A549 (cell line): Measurements from ENCODE around the gene PRRT3. TPM values are rescaled to one million over a fixed set of nuclear protein-coding genes. Genes with fewer than 3 reads are reported as not detected.
A peak's percentile ranks its signal among the peaks of the same experiment; 100 is the strongest.

Experiments
- ATAC-seq, 2 experiments: fragments of 200-7000 bp in 1 of 2; fragments of >200 bp in 1 of 2; cut with Nextera tagmentation in 1 of 2; cut with Tn5 transposase in 1 of 2; 3 replicates each; pipeline versions ENCODE4 v1.8.0 to v1.9.1; 2018 to 2020; ENCODE audit warnings: mild to moderate bottlenecking in 1 of 2, moderate library complexity in 1 of 2
- CTCF ChIA-PET: fragments of 300-600 bp; sonication (Branson Sonifier 250); formaldehyde crosslinking; extraction: SDS; loops from one replicate; lab custom pipeline; 2021; ENCODE audit warnings: antibody characterized with exemption, inconsistent platforms; lab: Yijun Ruan, JAX
- POLR2A ChIA-PET: fragments of 350-600 bp; formaldehyde crosslinking; extraction: SDS; loops from one replicate; lab custom pipeline; 2021; ENCODE audit warnings: antibody characterized with exemption, inconsistent platforms; lab: Yijun Ruan, JAX
- DNase-seq, 2 experiments: peaks; one replicate each; pipeline versions ENCODE4 v3.0.0 to v3.0.0-alpha.2; 2011 to 2016; ENCODE audit warnings: low read depth in 1 of 2, low spot score in 1 of 2
- FAIRE-seq: peaks from 2 replicates; lab custom pipeline; 2011; peaks lifted over from hg19 to GRCh38; lab: Jason Lieb, UNC
- H3K27ac ChIP-seq, 2 experiments: fragments of >200 bp; sonication (Bioruptor Twin); formaldehyde crosslinking; 3 replicates each; pipeline ENCODE4 v1.5.1; 2016 to 2017
- H3K4me1 ChIP-seq: fragments of >200 bp; sonication (Bioruptor Twin); formaldehyde crosslinking; 3 replicates; pipeline ENCODE4 v1.6.1; 2016
- H3K4me2 ChIP-seq: fragments of >200 bp; sonication (Bioruptor Twin); formaldehyde crosslinking; 3 replicates; pipeline ENCODE4 v1.6.1; 2016
- H3K4me3 ChIP-seq: fragments of >200 bp; sonication (Bioruptor Twin); formaldehyde crosslinking; 3 replicates; pipeline ENCODE4 v1.5.1; 2016
- H3K9me3 ChIP-seq: fragments of >200 bp; sonication (Bioruptor Twin); formaldehyde crosslinking; 3 replicates; pipeline ENCODE4 v1.6.1; 2016
- BHLHE40 ChIP-seq: IDR thresholded peaks from 2 replicates; pipeline ENCODE4 v1.6.1; 2012; ENCODE audit warnings: low read depth, low read length, inconsistent platforms
- CBX2 ChIP-seq: fragments of 200-600 bp; sonication (generic); IDR thresholded peaks from 2 replicates; pipeline ENCODE4 v1.6.1; 2016; ENCODE audit warnings: low read depth, mild to moderate bottlenecking, borderline replicate concordance
- EP300 ChIP-seq, 2 experiments: fragments of >200 bp; sonication (Bioruptor Twin); formaldehyde crosslinking; IDR thresholded peaks; 2 replicates in 1 of 2; 3 replicates in 1 of 2; pipeline ENCODE4 v1.6.1; 2016 to 2017
- HDAC2 ChIP-seq: fragments of 200-600 bp; sonication (generic); IDR thresholded peaks from 2 replicates; pipeline ENCODE4 v1.6.1; 2016
- MAZ ChIP-seq: fragments of 150-350 bp; IDR thresholded peaks from 2 replicates; pipeline ENCODE4 v1.6.1; 2014; ENCODE audit warnings: antibody characterized with exemption, low read depth, low read length, borderline replicate concordance
- PHF8 ChIP-seq: fragments of 200-600 bp; sonication (generic); IDR thresholded peaks from 2 replicates; pipeline ENCODE4 v1.6.1; 2016; ENCODE audit warnings: low read depth, mild to moderate bottlenecking, antibody characterized with exemption, moderate library complexity, borderline replicate concordance
- RAD21 ChIP-seq, 2 experiments: fragments of >200 bp in 1 of 2; sonication (Bioruptor Twin) in 1 of 2; formaldehyde crosslinking in 1 of 2; IDR thresholded peaks in 1 of 2; conservative IDR thresholded peaks in 1 of 2; 2 replicates in 1 of 2; 3 replicates in 1 of 2; pipeline ENCODE4 v1.6.1; 2012 to 2018; ENCODE audit warnings: inconsistent platforms in 1 of 2
- RARB ChIP-seq: fragments of 250-450 bp; sonication (Bioruptor Pico); IDR thresholded peaks from 2 replicates; pipeline ENCODE4 v1.8.0; 2021; ENCODE audit warnings: mild to moderate bottlenecking, moderate library complexity
- RCOR1 ChIP-seq: fragments of 150-350 bp; IDR thresholded peaks from 2 replicates; pipeline ENCODE4 v1.6.1; 2014; ENCODE audit warnings: antibody characterized with exemption, low read length, low read depth
- SREBF2 ChIP-seq: fragments of 450-650 bp; IDR thresholded peaks from 2 replicates; pipeline ENCODE4 v1.6.1; 2014; ENCODE audit warnings: mild to moderate bottlenecking, moderate library complexity
- ZSCAN20 ChIP-seq: fragments of 250-450 bp; sonication (Bioruptor Pico); IDR thresholded peaks from 2 replicates; pipeline ENCODE4 v1.8.0; 2022; ENCODE audit warnings: mild to moderate bottlenecking, moderate library complexity
- WGBS: methylation state at CpG from one replicate; pipeline ENCODE4 v1.1.6; 2017; ENCODE audit errors: missing lambda C conversion rate; 5-methylcytosine and 5-hydroxymethylcytosine counted together
- polyA plus RNA-seq, 4 experiments: library from polyadenylated mRNA; depleted of rRNA in 3 of 4; stranded (reverse); fragments of >200 nt; fragmentation: RNase III in 1 of 4; extraction: RNeasy Plus Mini Kit Qiagen cat#74134 plus additional on column Dnase treatment in 1 of 4; gene quantifications; 2 replicates in 3 of 4; 3 replicates in 1 of 4; pipeline ENCODE4 v1.2.3, GENCODE V29; 2011 to 2017
- TF ChIP-seq, protein P1 (sequence below): fragments of >200 bp; sonication (Bioruptor Twin); formaldehyde crosslinking; IDR thresholded peaks from 3 replicates; pipeline ENCODE4 v1.6.1; 2016
- TF ChIP-seq, protein P2 (sequence below): fragments of 250-450 bp; sonication (Bioruptor Pico); IDR thresholded peaks from 2 replicates; pipeline ENCODE4 v1.5.0; 2020; ENCODE audit warnings: low read depth, mild to moderate bottlenecking, moderate library complexity
- TF ChIP-seq, protein P3 (sequence below): fragments of >200 bp; sonication (Bioruptor Twin); formaldehyde crosslinking; IDR thresholded peaks from 3 replicates; pipeline ENCODE4 v1.5.1; 2016
- TF ChIP-seq, protein P4 (sequence below): IDR thresholded peaks from 2 replicates; pipeline ENCODE4 v1.6.1; 2012

PRRT3 gene
- polyA plus RNA-seq, 2 of the 4 experiments (the other 2 are of a cell fraction) = 0.53 to 1.1 TPM

DNA sequence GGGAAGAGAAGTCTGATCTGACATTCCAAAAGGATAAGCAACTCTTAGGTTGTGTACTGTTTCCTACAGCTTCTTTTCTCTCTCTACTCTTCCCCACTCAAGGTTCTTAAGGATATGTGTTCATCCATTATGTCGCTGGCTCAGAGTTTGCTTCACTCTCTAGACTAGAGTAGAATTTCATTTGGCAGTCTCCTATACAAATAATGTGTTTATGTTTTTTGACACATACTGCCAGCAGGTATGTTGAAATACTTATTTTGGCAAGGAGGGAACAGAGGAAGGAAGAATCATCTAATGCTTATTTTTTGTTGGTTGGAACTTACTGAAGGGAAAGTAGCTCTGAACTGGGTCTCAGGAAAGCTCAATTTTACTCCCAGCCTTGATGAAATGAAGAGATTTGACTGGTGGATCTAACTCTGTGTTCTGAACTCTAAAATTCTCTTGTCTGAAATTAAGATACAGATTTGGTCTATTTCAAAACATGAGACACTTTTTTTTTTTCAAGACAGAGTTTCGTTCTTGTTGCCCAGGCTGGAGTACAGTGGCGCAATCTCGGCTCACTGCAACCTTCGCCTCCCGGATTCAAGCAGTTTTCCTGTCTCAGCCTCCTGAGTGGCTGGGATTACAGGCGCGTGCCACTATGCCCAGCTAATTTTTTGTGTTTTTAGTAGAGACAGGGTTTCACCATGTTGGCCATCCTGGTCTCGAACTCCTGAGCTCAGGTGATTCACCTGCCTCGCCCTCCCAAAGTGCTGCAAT is 42.1 kb upstream of the PRRT3 start:
- TF ChIP-seq CBX2 = no peak
- no peak for TF ChIP-seq SREBF2
- no peak for TF ChIP-seq BHLHE40
- TF ChIP-seq RARB (CRISPR knock-in tag) = no peak
- no peak for TF ChIP-seq RCOR1
- TF ChIP-seq, protein P1, sequence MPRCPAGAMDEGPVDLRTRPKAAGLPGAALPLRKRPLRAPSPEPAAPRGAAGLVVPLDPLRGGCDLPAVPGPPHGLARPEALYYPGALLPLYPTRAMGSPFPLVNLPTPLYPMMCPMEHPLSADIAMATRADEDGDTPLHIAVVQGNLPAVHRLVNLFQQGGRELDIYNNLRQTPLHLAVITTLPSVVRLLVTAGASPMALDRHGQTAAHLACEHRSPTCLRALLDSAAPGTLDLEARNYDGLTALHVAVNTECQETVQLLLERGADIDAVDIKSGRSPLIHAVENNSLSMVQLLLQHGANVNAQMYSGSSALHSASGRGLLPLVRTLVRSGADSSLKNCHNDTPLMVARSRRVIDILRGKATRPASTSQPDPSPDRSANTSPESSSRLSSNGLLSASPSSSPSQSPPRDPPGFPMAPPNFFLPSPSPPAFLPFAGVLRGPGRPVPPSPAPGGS = no peak
- TF ChIP-seq MAZ = no peak
- ChIA-PET CTCF (interaction anchor here (0.7 to 1.3 kb wide), 2 partner anchors 34 to 62 kb away, joined by 3 to 4 read pairs; no protein-coding TSS in a partner anchor), POLR2A (no interaction called here)
- FAIRE-seq (no peak), DNase-seq (no peak), ATAC-seq (peak in 1 of 2 experiments; percentile 35; a peak in 1 of 6 replicates)
- Histone ChIP-seq H3K4me3 (no peak overlapping the region), H3K4me1 (no peaks in the 10 kb centered on the region; the same call in 2 of the 3 replicates), H3K27ac (no peak overlapping the region), H3K9me3 (no peaks in the 10 kb centered on the region), H3K4me2 (no peak overlapping the region)
- 90% methylated on average over 10 of the region's 10 CpGs for whole genome bisulfite sequencing

DNA sequence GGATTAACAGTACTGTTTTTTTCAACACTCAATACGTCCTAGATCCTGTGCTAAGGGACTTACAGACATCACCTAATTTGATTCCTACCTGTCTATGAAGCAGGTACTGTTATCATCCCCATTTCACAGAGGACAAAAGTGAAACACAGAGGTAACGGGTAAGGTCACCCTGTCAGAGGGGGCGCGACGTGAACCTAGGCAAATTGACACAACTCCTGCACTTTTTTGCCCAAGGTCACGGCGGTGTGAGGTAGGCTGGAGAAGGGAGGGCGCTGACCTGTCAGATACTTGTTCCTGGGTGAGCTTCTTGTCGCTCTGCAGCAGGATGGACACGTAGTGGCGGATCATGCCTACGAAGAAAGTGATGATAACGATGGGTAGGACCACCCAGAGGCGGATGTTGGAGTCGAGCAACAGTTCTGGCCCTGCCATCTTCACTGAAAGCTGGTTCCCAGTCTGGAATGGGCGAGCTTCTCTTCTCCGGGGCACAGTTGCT is 34.1 kb upstream of the PRRT3 start:
- H3K4me1 ChIP-seq = peaks cover 17% of the 10 kb centered on the region
- FAIRE-seq = no peak
- H3K4me2 ChIP-seq = peak overlapping the region; percentile 80
- peak; percentile 59 to 76 for ATAC-seq
- no peaks in the 10 kb centered on the region for H3K9me3 ChIP-seq
- peak overlapping the region; percentile 73 for H3K4me3 ChIP-seq
- 2% methylated on average over 16 of the region's 17 CpGs for WGBS
- TF ChIP-seq EP300 (IDR thresholded peaks at IDR 0.05) (no peak), HDAC2 (peak; percentile 90; the same call in 1 of the 2 replicates), RAD21 (conservative IDR thresholded peaks at IDR 0.05 in 1 of 2, IDR thresholded peaks at IDR 0.05 in 1 of 2) (no peak), PHF8 (peak; percentile 66; the same call in 1 of the 2 replicates), ZSCAN20 (no peak)
- TF ChIP-seq, protein P2, sequence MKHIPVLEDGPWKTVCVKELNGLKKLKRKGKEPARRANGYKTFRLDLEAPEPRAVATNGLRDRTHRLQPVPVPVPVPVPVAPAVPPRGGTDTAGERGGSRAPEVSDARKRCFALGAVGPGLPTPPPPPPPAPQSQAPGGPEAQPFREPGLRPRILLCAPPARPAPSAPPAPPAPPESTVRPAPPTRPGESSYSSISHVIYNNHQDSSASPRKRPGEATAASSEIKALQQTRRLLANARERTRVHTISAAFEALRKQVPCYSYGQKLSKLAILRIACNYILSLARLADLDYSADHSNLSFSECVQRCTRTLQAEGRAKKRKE (CRISPR knock-in tag) = no peak
- TF ChIP-seq, protein P3, sequence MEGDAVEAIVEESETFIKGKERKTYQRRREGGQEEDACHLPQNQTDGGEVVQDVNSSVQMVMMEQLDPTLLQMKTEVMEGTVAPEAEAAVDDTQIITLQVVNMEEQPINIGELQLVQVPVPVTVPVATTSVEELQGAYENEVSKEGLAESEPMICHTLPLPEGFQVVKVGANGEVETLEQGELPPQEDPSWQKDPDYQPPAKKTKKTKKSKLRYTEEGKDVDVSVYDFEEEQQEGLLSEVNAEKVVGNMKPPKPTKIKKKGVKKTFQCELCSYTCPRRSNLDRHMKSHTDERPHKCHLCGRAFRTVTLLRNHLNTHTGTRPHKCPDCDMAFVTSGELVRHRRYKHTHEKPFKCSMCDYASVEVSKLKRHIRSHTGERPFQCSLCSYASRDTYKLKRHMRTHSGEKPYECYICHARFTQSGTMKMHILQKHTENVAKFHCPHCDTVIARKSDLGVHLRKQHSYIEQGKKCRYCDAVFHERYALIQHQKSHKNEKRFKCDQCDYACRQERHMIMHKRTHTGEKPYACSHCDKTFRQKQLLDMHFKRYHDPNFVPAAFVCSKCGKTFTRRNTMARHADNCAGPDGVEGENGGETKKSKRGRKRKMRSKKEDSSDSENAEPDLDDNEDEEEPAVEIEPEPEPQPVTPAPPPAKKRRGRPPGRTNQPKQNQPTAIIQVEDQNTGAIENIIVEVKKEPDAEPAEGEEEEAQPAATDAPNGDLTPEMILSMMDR = no peak
- TF ChIP-seq, protein P4, sequence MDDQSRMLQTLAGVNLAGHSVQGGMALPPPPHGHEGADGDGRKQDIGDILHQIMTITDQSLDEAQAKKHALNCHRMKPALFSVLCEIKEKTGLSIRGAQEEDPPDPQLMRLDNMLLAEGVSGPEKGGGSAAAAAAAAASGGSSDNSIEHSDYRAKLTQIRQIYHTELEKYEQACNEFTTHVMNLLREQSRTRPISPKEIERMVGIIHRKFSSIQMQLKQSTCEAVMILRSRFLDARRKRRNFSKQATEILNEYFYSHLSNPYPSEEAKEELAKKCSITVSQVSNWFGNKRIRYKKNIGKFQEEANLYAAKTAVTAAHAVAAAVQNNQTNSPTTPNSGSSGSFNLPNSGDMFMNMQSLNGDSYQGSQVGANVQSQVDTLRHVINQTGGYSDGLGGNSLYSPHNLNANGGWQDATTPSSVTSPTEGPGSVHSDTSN = no peak
- ChIA-PET CTCF (interaction anchor here (0.9 to 2.4 kb wide), 5 partner anchors 15 to 301 kb away, joined by 3 to 14 read pairs (median 4); partner anchors contain the start of gene PRRT3), POLR2A (interaction anchor here (0.6 to 1.1 kb wide), 6 partner anchors 9 to 40 kb away, joined by 3 to 9 read pairs (median 4); partner anchors contain the start of gene PRRT3)
- peak overlapping the region; percentile 74 to 88 for H3K27ac ChIP-seq
- DNase-seq = no peak
